Measurements from ENCODE around the gene GSPT2. TPM values are rescaled to one million over a fixed set of nuclear protein-coding genes. Genes with fewer than 3 reads are reported as not detected.
"Not testable (repeated sequence)": the region's sequence is repeated elsewhere in the genome, so short reads cannot be mapped to it uniquely, and the experiment has no call there.

GSPT2 gene
- 0.29 and 2.6 TPM in 2 replicates for total RNA-seq (2014; rRNA removed; shearing (Covaris generic); ENCODE audit: low replicate concordance)

GRCh38 chrX:51743179-51743957 lies at the start of gene GSPT2:
GSPT2 (plus strand) TSS chrX:51743442; CDS start chrX:51743627, 185 bp downstream.
- DNase-seq (ENCODE audit: low read depth) = peak; percentile 57
- in situ Hi-C loops (cut with HindIII; ENCODE audit: low pct_unique_long_range_greater_than_20kb, low sequenced_read_pairs) = no loop called here

- in situ Hi-C loops (cut with HindIII; ENCODE audit: low pct_unique_long_range_greater_than_20kb, low sequenced_read_pairs) = no loop called here
- DNase-seq (ENCODE audit: low read depth) = no peak
Measured at GRCh38 chrX:51694254-51694653, 49.0 kb upstream of the GSPT2 start.

GRCh38 chrX:51697397-51697796 lies 45.8 kb upstream of the GSPT2 start:
- DNase-seq (ENCODE audit: low read depth) = no peak
- in situ Hi-C loops (cut with HindIII; ENCODE audit: low pct_unique_long_range_greater_than_20kb, low sequenced_read_pairs) = no loop called here

DNA sequence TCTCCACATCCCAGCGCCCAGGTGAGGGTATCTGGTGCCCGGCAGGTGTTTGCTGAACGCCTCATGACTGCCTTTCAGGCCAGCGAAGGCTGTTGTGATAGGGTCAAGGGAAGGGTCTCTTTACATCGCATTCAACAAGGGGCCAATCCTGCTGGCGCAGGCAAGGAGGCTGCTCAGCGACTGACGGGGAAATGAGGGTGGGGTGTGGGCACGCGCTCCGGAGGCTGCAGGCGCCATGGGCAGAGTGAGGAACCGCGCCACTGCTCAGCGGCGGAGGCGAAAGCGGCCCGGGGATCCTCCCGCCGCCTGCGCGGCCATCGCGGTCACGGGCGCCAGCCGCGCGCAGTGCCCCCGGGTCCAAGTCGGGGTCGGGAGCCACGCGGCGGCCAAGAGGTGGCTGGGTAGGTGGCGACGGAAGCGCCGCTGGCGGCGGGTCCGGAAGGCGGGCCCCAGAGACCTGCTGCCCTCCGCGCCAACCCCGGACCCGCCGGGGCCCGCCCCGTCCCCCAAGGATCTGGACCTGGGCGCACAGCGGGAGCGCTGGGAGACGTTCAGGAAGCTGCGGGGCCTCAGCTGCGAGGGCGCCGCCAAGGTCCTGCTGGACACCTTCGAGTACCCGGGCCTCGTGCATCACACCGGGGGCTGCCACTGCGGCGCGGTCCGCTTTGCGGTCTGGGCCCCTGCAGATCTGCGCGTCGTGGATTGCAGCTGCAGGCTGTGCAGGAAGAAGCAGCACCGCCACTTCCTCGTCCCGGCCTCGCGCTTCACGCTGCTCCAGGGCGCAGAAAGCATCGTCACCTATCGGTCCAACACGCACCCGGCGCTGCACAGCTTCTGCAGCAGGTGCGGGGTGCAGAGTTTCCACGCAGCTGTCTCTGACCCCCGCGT lies 32.7 kb upstream of the GSPT2 start, which contains the start of gene CENPVL1:
Gene CENPVL1 (plus strand): TSS at position 236 of the 888 bp plus-strand sequence. CDS start 0 bp downstream, at position 236.
- DNase-seq (ENCODE audit: low read depth); in situ Hi-C loops (cut with HindIII; ENCODE audit: low pct_unique_long_range_greater_than_20kb, low sequenced_read_pairs): not testable (repeated sequence)

DNA sequence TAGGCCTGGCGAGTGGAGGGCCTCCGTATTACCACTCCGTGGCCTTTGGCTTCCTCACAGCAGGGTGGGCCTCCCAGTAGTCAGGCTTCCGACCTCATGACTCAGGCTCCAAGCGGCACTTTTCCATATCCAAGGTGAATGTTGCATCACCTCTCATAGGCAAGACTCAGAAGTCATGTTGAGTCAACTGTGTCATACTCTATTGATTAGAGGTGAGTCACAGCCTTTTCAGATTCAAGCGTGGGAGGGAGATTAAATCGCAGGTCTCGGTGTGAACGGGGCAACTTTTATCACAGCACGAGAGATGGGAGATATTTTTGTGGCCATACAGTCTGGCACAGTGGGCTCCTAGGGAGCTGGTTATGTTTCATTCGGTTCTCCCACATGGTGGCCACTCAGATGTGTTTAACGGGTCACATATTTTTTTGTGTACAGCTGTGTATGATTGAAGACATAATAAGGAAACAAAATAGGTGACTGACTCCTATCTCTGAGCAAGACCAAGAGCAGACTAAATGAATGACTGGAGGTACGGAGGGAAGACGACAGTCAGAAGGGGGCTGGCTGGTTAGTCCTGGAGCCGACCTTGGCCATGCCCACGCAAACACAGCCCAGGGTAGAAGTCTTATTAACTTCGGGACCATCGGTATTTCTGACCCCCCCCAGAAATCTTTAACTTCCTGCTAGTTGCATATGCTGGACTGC lies 30.1 kb upstream of the GSPT2 start:
- DNase-seq (ENCODE audit: low read depth); in situ Hi-C loops (cut with HindIII; ENCODE audit: low pct_unique_long_range_greater_than_20kb, low sequenced_read_pairs): not testable (repeated sequence)

GRCh38 chrX:51728202-51728601 lies 15.0 kb upstream of the GSPT2 start:
- in situ Hi-C loops (cut with HindIII; ENCODE audit: low pct_unique_long_range_greater_than_20kb, low sequenced_read_pairs) = no loop called here
- DNase-seq (ENCODE audit: low read depth) = no peak

DNA sequence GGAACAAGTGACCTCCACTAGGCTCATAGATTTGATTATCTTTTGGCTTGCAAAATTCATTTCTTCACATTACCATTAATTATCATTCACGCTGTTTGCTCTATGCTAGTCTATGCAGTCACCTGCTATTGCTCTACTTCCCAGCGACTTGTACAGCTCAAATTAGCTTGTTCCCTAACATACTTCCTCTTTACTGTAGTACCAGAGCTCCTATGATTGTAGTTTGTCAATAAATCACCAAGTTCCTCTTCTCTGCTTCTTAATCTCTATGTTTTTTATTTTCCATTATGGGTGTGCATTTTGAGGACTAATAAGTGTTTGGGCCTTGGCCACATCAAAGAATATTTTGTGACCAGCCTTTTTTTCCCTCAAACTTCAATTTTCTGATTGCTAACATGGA lies 6.2 kb upstream of the GSPT2 start:
- DNase-seq (ENCODE audit: low read depth) = no peak
- in situ Hi-C loops (cut with HindIII; ENCODE audit: low pct_unique_long_range_greater_than_20kb, low sequenced_read_pairs) = no loop called here

- in situ Hi-C loops (cut with HindIII; ENCODE audit: low pct_unique_long_range_greater_than_20kb, low sequenced_read_pairs) = no loop called here
- no peak for DNase-seq (ENCODE audit: low read depth)
Measured at GRCh38 chrX:51742586-51742985, 656 bp upstream of the GSPT2 start.

DNA sequence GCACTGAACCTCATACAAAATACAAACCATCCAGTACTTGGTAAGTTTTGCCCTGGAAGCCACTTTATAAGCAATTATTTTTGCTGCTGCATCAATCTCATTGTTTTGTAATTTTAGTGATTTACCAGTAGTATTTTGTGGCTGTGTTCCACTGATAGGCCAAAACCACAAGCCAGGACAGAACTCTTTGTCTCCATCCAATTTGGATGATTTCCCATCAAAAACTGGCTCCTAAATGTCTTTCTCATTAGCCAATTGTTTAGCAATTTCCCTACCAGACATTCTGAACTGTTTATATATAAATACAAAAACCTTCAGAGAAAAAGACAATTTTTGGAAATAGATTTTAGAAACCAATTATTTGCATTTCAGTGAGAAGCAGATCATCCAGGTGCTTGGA lies 4.4 kb downstream of the GSPT2 start:
- in situ Hi-C loops (cut with HindIII; ENCODE audit: low pct_unique_long_range_greater_than_20kb, low sequenced_read_pairs) = no loop called here
- DNase-seq (ENCODE audit: low read depth) = no peak

DNA sequence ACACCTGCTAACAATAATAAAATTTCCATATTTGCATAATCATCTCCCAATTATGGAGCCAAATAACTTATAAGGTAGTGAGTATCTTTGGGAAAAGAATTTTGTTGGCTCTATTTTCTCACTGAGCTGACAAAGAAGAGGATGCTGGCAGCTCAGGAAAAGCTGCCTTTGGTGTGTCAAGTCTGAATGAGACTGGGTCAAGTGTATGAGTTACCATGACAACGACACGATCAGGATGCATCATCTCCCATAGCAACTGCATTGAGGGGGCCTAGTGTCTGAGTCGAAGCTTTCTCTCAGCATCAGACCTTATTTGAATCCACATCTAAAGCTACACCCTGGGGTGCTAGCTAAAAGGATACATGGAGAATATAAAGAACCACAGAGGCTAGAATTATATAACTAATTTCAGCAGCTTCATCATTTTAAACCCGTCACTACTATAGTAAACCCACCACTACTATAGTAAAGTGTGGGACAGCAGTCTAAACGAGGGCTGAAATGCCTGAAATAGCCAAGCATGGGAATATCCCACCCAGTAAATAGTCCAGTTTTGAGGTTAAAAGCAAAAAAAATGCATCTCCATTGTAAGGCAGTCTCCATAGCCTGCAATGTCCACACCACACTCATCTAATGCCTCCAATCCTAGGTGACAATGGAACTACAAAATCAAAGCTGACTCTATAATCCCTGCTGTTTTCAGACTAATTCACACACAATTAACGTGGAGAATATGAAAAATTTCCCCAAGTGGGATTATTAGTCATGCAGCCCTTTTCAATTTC lies 16.0 kb downstream of the GSPT2 start:
- no peak for DNase-seq (ENCODE audit: low read depth)
- in situ Hi-C loops (cut with HindIII; ENCODE audit: low pct_unique_long_range_greater_than_20kb, low sequenced_read_pairs) = no loop called here

GRCh38 chrX:51760657-51761056 lies 17.4 kb downstream of the GSPT2 start:
- in situ Hi-C loops (cut with HindIII; ENCODE audit: low pct_unique_long_range_greater_than_20kb, low sequenced_read_pairs) = no loop called here
- DNase-seq (ENCODE audit: low read depth) = no peak

DNA sequence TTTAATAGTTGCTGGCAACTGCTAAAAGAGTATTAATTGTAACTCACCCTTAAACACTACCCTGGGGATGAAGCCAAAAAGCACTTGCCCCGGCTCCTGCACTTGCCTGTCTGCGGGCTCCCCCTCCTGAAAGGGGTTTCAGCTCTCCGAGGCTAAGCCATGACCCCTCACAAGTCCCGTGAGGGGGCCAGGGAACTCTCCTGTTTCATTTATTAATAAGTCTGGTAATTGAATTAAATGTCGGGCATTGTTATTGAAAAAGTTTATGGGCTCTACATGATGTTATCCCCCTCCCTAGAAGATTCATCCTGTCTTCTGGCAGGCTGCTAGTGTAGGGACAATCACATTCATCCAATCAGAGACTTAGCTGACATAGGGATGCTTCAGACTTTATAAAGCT lies 23.3 kb downstream of the GSPT2 start:
- no peak for DNase-seq (ENCODE audit: low read depth)
- in situ Hi-C loops (cut with HindIII; ENCODE audit: low pct_unique_long_range_greater_than_20kb, low sequenced_read_pairs) = no loop called here

DNA sequence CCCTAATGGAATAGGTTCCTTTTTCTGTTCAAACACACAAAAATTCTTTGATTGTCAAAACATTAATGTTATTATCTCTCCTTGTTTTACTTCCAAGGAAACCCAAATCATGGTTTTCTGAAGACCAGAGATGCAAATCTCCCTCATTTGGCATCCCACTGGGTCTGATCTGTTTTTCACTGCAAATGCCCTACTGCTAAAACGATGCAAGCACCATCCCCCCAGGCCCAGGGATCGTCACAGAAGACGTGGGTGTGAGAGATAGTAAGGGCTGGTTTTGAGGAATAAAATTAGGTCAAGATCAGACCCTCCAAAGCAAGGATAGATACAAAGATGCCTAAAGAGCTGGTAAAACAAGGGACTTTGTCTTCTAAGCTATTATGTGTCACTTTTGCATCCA lies 33.6 kb downstream of the GSPT2 start:
- no peak for DNase-seq (ENCODE audit: low read depth)
- in situ Hi-C loops (cut with HindIII; ENCODE audit: low pct_unique_long_range_greater_than_20kb, low sequenced_read_pairs) = no loop called here

- DNase-seq (ENCODE audit: low read depth) = no peak
- in situ Hi-C loops (cut with HindIII; ENCODE audit: low pct_unique_long_range_greater_than_20kb, low sequenced_read_pairs) = no loop called here
Measured at GRCh38 chrX:51779306-51779705, 36.1 kb downstream of the GSPT2 start.

- DNase-seq (ENCODE audit: low read depth) = no peak
- in situ Hi-C loops (cut with HindIII; ENCODE audit: low pct_unique_long_range_greater_than_20kb, low sequenced_read_pairs) = no loop called here
Measured at GRCh38 chrX:51795136-51795535, 51.9 kb downstream of the GSPT2 start.
